Measurements from ENCODE around the gene IQCC.
"Not testable (repeated sequence)": the region's sequence is repeated elsewhere in the genome, so short reads cannot be mapped to it uniquely, and the experiment has no call there.

The IQCC gene

GRCh38 chr1:32205401-32206370, at the start of gene IQCC:
IQCC (plus strand) TSS chr1:32205671; CDS start chr1:32205682, 11 bp downstream.
- DNase-seq: peak; percentile 94

DNA sequence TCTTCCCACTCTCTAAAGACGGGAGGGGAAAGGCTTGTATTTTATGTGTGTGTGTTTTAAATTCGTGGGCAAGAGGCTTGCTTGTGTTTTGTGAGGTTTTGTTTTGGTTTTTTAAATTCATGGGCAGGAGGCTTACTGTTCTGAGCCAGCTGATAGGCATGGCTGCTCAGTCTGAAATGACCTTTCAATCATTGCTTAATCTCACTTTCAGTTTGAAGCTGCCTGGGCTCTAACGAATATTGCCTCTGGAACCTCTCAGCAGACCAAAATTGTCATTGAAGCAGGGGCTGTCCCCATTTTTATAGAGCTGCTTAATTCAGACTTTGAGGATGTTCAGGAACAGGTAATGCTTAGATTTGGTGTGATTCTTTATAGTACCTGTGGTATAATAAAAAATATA, 46.3 kb upstream of the IQCC start:
- DNase-seq: no peak

- DNase-seq: no peak
These were observed 42.1 kb upstream of the IQCC start for GRCh38 chr1:32163405-32163804.

- not testable (repeated sequence) for DNase-seq
These were observed 39.8 kb upstream of the IQCC start for GRCh38 chr1:32165633-32166032.

GRCh38 chr1:32170991-32171390, 34.5 kb upstream of the IQCC start:
- no peak for DNase-seq

DNA sequence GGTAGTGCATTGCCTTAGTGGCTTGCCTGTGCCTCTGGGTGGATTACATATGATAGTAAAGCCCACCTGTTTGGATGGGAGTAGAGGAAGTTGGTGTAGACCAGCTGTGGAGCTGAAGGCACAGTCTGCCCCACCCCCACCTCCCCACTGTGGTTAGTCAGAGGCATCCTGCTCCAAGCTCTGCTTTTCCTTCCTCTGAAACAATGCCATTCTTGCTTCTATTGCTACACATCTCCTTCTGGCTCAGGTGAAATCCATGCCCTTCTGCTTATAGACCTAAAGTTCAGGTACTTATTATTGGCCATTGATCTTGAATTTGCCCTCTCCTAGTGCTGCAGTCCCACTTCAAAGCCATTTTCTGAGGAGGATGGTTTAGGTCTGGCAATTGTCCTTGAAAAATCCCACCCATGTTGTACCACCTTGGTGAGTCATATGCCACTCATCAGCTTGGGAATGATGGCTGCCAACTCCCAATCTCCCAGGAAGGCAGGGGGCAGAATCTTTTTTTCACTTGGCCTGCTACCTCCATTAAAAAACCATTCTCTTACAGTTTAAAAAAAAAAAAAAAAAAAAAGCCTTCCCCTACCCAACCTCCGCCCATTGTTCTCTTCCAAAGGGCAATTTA, 32.7 kb upstream of the IQCC start:
- DNase-seq: no peak

GRCh38 chr1:32178380-32179192, 26.9 kb upstream of the IQCC start:
- no peak for DNase-seq

GRCh38 chr1:32179193-32179442, 26.4 kb upstream of the IQCC start:
- DNase-seq: no peak

- peak; percentile 96 for DNase-seq
These were observed 25.9 kb upstream of the IQCC start, which contains the start of gene TXLNA for GRCh38 chr1:32179443-32180185. TXLNA (plus strand) TSS chr1:32179675; CDS start chr1:32180346, 671 bp downstream.

DNA sequence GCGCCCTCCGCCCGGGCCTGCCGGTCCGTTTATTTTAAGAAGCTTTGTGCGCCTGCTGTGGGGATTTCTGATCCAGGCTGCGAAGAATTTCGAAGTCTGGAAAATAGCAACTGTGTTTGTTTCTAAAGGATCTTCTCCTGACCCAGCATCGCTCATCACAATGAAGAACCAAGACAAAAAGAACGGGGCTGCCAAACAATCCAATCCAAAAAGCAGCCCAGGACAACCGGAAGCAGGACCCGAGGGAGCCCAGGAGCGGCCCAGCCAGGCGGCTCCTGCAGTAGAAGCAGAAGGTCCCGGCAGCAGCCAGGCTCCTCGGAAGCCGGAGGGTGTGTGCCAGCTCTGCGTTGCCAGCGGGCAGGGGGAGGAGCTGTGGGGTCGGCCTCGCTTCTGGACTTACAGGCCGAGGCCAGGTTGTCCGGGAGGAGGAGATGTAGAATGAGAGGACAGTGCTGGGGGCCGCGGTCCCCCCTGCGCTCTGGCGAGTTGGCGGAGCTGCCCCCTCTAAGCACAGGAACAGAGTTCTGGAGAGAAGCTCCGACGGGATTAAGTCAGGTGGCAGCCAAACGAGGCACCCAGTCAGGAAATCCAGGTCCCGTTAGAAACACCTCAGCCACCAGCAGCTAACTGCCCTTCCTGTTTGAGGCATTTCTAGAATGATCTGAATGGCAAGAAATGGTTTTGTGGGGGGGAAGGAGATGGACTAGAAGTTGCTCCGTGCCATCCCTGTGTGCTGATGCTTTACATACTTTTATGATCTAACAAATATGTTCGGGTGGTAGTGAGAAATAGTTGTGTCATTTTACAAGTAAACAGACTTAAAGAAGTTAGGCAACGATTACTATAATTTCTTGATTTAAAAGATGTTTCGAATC, 25.0 kb upstream of the IQCC start:
- peak; percentile 77 for DNase-seq

DNA sequence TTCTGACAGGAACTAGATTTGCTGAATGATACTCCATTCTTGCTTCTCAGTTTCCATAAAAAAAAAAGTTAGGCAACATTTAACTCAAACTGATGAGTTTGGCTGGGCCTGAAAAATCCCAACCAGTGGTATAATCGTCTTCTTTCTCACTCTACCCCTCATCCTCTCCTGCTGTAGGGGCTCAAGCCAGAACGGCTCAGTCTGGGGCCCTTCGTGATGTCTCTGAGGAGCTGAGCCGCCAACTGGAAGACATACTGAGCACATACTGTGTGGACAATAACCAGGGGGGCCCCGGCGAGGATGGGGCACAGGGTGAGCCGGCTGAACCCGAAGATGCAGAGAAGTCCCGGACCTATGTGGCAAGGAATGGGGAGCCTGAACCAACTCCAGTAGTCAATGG, 24.4 kb upstream of the IQCC start:
- no peak for DNase-seq

DNA sequence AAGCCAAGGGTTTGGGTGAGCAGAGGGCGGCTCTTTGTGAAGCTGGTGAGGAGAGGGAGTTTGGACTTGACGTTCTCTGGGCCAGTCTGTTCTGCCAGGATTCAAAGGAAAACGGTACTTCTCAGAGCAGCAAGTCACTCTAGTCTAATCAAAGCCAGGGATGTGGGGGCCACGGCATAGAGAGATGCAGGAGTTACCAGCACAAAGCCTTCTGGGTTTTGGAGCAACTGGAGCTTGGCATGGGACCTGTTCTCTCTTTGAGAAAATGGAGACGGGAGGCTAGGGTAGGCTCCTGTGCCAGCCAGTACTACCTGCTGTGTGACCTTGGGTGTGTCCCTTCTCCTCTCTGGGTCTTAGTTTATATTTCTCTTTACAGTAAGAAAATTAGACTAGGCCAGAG, 23.9 kb upstream of the IQCC start:
- no peak for DNase-seq

DNA sequence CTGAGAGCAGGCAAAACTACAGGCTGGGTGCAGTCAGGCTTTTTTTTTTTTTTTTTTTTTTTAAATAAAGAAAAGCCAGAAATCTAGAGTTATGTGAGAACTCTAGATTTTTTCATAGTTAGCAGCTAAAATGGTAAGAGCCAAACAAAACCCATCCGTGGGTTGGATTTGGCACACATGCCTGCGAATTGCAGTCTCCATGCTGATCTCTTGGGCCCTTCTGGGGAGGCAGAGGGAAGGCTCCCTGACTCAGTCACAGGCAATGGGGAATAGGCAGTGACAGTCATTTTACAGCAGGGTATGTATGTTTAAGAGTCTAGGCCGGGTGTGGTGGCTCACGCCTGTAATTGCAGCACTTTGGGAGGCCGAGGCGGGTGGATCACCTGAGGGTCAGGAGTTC, 23.4 kb upstream of the IQCC start:
- DNase-seq: no peak

DNA sequence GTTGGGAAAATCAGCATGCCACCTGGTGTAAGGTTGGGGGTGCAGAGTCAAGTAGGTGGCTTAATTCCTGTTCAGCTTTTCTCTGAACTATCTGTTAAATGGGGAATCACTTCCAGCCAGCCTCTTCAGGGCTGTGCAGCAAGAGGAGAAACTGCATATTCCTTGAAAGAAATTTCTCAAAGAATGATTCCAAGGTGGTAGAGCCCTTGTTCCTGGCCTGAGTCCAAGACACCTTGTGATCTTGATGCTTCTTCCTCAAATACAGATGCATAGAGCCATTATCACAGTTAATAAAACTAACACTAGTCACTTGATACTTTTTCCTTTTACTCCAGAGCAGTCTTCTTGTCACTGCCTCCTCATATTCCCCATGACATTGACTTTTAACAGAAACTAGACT, 20.8 kb upstream of the IQCC start:
- DNase-seq: no peak

DNA sequence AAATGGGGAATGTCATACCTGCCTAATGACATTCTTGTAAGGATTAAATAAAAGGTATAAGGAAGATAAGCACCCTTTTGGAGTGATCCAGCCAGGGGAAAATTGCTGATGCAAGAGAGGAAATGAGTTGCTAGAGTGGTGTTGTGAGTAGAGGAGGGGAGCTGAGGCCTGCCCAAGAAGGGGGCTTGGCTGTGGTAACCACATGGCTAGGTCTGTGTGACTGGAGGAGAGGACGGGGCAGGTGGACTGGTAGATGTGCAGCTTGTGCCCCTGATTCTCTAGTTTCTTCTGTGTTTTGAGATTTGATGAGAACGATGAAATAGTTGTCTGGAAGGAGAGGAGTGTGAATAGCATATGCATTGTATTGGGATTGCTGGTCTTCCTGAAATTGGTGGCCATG, 19.4 kb upstream of the IQCC start:
- DNase-seq: no peak

GRCh38 chr1:32186491-32186890, 19.0 kb upstream of the IQCC start:
- no peak for DNase-seq

DNA sequence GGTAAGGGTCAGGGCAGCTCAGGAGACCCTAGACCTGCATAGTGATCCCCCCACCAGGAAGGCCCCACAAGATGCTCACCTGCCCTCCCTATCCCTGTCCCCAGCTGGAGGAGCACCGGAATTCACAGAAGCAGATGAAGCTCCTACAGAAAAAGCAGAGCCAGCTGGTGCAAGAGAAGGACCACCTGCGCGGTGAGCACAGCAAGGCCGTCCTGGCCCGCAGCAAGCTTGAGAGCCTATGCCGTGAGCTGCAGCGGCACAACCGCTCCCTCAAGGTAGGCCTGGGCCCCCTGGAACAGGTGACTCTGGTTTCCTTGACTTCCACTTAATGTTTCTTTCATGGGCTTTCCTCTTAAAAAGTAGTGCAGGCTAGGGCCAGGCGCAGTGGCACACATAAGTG, 17.6 kb upstream of the IQCC start:
- DNase-seq: no peak

DNA sequence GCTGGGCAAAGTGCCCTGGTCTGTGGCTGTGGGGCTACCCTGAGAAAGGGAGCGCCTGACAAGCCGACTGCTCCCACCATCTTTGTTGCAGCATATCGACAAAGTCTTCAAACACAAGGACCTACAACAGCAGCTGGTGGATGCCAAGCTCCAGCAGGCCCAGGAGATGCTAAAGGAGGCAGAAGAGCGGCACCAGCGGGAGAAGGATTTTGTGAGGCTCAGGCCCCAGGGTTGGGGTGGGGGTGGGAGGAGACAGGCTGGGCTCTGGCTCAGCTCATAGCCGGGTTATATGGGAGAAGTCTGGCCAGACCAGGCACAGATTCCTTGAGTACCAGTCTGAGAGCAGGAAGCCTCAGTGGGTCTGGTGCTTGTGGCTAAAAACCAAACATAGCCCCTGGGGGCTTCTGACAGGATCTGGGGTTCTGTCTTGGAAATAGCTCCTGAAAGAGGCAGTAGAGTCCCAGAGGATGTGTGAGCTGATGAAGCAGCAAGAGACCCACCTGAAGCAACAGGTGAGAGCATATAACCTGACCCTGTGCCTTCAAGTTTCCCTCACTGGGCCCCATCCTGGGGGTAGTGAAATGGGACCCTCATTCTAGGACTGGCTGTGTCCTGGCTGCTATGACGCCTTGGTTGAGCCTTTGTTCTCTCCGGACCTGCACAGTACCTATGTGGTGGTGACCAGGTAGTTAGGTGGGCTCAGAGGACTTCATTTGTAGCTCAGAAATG, 13.1 kb upstream of the IQCC start:
- no peak for DNase-seq

GRCh38 chr1:32194984-32195383, 10.5 kb upstream of the IQCC start:
- DNase-seq: no peak

DNA sequence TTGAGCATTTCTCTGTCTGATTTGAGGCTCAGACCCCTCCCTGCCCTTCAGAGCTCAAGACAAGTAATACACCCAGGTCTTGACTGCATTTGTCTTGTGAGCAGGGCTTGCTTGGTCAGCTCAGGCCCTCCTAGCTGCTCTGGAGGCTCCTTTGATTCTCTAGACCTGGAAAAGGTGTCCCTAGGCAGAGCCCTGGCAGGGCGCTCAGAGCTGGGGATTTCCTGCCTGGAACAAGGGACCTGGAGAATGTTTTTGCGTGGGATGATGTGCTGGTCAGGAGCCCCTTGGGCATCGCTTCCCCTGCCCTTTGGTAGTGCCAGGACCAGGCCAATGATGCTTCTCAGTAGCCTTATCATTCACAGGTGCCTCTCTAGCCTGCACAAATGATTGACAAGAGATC, 9.9 kb upstream of the IQCC start:
- DNase-seq: no peak

All from activated effector memory CD4-positive, alpha-beta T cell treated with anti-CD3 and anti-CD28 coated beads, Interleukin-2, amount 50 U/mL, for 16 hours (primary cell).